HG03457 (cell line): Measurements from ENCODE around the gene TBC1D17.

Experiments
- ATAC-seq: cut with Tn5 transposase; IDR thresholded peaks from one replicate; pipeline ENCODE4 v1.9.1; 2021; ENCODE audit warnings: moderate number of reproducible peaks; ENCODE audit not compliant: unreplicated experiment

The TBC1D17 gene

DNA sequence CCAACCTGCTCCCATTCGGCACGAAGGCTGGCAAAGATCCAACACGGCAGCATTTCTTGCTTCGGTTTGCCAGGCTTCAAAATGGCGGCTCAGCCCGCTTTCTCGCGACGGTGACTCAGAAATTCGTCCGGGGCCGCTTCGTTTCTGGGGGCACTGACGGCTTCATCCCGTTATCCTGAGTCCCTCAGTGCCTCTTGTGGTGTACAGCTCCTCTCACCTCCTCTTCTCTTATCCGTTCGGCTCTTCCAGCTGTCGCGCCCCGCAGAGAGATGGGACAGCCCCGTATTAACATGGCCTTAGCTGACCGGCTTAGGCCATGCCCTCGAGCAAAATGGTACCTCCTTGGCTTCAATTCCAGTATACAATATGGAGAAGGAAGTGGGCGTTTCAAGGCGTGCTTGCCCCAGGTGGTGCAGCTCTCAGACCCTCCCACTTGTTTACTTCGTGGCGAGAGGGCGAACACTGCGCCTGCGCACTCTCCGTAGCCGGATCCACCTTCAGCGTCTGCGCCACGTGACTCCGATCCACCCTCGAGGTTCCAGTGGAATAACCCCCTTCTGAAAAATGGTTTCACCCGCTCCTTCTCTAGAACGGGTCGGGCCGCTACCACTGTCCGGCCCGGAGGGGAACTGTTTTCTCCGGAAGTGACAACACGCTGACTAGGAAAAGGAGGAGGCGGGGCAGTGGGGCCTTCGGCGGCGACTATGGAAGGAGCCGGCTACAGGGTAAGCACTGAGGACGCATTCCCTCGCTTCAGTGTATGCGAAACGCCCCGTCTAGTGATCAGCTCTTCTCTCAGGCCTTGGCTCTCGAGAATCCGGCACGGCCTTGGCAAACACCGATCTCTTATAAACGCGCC lies at the start of gene TBC1D17, which contains the start of gene AKT1S1:
TSS of gene TBC1D17 (plus strand) at position 683 of the 859 bp plus-strand sequence. CDS start at position 705, 22 bp downstream.
TSS of gene AKT1S1 (minus strand) at position 336 of the 859 bp plus-strand sequence. CDS start 4,060 bp downstream, outside the sequence.
- peak; percentile 45 for ATAC-seq

GRCh38 chr19:49829200-49829599 lies 48.3 kb upstream of the TBC1D17 start:
- ATAC-seq = no peak

DNA sequence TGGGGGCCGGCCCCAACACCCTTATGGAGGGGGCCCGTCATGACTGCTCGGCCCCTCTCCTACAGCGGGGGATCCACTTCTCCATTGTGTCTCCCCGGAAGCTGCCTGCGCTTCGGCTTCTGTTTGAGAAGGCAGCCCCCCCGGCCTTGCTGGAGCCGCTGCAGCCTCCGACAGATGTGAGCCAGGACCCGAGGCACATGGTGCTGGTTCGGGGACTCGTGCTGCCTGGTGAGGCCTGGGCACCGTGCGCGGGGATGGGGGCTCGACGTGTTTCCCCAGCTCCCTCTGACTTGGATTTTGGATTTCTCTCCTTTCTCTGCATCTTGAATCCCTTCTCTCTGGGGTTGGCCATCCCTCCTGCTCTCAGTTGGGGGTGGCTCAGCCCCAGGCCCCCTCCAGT lies 47.8 kb upstream of the TBC1D17 start:
- ATAC-seq = no peak

GRCh38 chr19:49830766-49831165 lies 46.7 kb upstream of the TBC1D17 start:
- no peak for ATAC-seq

- no peak for ATAC-seq
Measured at GRCh38 chr19:49831592-49831991, 45.9 kb upstream of the TBC1D17 start.

DNA sequence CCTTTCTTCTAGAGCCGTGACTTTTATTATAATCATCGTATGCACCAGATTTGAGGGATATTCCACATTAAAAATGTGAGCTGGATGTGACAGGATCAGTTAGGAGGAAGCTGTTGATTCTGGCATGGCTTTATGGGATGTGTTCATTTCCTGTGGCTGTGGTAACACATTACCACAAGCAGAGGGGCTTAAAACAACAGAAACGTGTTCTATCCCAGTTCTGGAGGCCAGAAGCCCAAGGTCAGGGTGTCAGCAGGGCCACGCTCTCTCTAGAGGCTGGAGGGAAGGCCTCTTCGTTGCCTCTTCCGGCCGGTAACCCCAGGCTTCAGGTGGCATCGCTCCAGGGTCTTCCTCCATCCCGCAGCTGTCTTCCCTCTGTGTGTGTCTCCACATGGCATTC lies 44.9 kb upstream of the TBC1D17 start:
- ATAC-seq = no peak

DNA sequence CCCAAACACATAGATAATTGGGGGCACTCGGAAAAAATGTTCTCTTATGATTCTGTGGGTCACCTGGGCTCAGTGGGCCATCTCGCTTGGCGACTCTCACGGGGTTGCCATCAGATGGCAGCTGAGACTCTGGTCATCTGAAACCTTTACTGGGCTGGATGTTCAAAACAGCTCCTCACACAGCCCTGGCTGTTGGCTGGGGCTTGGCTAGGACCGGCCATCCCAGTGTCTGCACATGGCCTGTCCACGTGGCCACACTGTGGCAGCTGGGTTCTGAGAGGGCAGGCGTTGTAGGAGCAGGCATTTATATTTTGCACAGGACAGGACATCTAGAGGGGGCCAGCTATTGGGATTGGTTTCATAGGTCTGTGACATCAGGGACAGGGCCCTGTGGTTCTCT lies 43.9 kb upstream of the TBC1D17 start:
- no peak for ATAC-seq

- ATAC-seq = no peak
Measured at GRCh38 chr19:49835562-49835961, 41.9 kb upstream of the TBC1D17 start.

- no peak for ATAC-seq
Measured at GRCh38 chr19:49836176-49837008, 41.1 kb upstream of the TBC1D17 start.

DNA sequence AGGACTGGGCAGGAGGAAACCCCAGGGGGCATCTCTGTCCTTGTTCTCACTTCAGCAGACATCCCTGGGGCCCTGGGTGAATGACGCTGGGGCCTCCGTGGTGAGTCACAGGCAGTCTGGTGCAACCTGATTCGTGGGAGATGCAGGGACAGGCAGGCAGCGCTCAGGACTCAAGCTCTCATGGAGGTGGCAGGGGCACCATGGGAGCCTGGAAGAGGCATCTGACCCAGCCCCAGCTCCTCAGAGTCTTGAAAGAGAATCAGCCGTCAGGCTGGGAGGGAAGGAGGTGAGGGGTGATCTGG lies 40.5 kb upstream of the TBC1D17 start:
- no peak for ATAC-seq

DNA sequence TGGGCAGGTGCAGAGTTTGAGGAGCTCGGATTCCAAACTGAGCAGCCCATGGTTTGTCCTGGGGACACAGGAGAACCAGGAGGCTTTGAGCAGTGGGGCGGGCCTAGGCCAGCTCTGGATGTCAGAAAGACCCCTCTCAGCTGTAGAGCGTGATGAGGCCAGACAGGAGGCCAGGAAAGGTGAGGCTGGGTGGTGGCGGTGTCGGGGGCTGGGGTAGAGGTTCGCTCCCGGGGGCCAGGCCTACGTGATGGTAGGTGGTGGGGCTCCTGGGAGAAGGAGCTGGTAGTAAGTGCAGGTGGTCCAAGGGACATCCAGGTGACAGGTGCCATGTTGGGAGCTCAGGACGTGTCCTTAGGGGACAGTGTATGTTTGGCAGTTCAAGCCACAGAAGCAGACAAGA lies 40.1 kb upstream of the TBC1D17 start:
- ATAC-seq = no peak

DNA sequence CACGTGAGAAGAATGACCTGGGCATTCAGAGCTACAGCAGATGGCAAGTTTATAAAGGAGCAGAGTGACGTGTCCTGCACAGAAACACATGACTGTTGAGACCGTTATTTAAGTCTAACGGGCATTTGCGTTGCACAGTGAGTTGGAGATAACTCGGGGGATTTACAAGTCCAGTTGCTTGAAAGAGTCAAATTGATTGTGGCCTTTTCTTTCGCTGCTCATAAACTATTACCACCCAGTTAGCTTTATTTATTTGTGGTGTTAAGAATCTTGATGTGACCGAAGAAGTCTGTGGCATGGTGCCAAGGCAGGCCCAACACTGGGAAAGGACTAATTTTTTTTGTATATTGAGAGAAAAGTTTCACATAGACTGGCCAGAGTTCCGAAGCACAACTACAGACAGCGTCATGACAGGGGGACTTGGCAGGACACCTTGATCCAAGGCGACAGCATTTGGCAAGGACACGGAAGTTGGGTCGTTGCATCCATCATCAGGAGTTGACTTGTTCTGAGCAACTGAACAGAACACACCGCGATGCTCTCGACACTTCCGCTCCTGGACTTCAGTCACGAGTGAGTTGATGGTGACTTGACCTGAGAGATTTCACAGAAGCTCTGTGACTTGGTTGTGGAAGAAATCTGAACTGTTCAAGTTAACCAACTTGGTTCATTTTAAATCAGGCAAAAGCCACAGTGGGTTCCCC lies 38.5 kb upstream of the TBC1D17 start:
- no peak for ATAC-seq

DNA sequence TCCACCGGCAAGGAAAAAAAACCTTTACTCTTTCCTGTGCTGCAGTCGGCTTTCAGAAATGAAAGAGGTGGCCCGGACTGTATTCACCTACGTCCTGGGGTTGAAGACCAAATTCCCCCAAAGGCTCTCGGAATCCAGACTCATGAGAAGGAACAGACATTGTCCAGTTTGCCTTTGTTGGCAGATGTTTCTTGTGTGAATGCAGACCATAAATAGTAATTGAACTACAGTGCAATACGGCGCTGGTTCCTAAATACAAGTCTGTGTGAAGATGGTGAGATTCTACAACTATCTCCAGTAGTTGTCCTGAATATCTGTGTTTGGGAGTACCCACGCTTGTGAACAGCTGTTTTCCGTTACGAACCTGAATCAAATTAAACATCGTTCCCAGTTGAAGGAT lies 37.8 kb upstream of the TBC1D17 start:
- ATAC-seq = no peak

DNA sequence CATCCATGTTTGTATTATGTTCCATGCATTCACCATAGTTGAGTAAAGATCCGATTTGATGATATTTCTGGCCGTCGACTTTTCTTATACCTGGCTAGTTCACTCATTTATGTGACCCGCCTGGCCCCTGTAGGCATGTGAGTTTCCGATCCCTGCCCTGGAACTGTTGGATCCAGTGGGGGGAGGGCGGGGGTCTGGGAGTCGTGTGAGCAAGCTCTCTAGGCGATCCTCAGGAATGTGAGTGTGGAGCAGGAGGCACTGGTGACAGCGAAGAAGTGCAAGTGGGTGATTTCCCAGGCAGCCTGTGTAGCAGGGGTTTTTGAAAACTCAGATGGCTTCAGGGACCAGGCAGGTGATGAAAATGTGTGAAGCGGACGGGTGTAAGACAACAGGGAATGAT lies 37.2 kb upstream of the TBC1D17 start:
- ATAC-seq = no peak

- ATAC-seq = no peak
Measured at GRCh38 chr19:49840736-49841249, 36.7 kb upstream of the TBC1D17 start.

- no peak for ATAC-seq
Measured at GRCh38 chr19:49843265-49843664, 34.2 kb upstream of the TBC1D17 start.

DNA sequence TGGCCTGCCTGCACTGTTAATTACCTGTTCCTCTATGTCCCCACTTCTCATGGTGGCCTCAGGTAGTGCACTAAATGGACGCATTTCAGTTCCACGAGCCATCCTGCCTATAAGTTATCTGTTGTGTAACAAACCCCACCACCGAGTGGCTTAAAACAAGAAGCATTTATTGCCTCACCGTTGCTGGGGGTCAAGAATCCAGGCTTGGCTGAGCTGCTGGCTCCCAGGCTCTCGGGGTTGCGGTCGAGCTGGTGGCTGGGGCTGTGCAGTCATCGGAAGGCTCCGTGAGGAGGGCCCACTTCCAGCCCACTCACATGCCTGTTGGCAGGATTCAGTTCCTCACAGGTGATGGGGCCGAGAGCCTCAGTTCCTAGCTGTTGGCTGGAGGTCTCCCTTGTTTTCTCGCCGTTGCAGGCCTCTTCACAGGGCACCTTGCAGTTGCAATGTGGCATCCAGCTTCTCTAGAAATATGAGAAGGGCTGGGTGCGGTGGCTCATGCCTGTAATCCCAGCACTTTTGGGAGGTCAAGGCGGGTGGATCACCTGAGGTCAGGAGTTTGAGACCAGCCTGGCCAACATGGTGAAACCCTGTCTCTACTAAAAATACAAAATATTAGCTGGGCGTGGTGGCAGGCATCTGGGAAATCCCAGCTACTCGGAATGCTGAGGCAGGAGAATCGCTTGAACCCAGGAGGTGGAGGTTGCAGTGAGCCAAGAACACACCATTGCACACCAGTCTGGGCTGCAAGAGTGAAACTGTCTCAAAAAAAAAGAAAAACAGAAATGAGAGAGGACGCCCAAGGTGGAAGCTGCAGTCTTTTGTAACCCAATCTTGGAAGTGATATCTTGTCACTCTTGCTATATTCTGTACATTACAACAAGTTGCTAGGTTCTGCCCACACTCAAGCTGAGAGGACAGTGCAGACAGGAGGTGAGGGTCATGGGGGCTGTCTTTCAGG lies 33.1 kb upstream of the TBC1D17 start:
- ATAC-seq = no peak

DNA sequence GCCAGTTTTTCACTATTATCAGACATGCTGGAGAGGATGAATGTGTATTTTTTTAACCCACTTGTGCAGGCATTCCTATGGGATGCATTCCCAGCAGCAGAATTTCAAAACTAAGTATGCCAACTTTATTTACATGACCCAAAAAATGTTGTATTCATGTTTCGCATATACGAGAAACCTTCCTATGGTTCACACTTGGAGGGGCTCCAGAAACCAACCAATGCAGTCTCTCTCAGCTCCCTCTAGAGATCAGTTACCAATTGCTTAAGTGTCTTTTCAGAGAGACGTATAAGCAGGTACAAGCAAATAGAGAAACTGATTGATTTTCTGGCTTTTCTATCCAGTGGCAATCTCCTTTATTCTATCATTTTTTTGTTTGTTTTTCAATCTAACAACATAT lies 32.1 kb upstream of the TBC1D17 start:
- ATAC-seq = no peak

DNA sequence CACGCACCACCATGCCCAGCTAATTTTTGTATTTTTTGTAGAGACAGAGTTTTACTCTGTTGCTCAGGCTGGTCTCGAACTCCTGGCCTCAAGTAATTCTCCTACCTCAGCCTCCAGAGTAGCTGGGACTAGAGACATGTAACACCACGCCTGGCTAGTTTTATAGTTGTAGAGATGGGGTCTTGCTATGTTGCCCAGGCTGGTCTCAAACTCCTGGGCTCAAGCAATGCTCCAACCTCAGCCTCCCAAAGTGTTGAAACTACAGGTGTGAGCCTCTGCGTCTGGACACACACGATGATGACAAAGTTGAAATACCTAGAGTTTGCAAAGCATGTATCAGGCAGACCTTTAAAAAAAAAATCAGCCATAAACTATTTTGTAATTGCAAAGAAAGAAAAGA lies 31.1 kb upstream of the TBC1D17 start:
- ATAC-seq = no peak
